OCI-LY1 (cell line): ENCODE data around the gene CAMKK1.

Source experiments
- CTCF ChIP-seq: fragments of 200-600 bp; sonication (generic), shearing (Covaris generic); IDR thresholded peaks from 2 replicates; pipeline ENCODE4 v1.5.1; 2017; ENCODE audit warnings: mild to moderate bottlenecking, antibody characterized with exemption, low read length, moderate library complexity, mixed read lengths
- EZH2 ChIP-seq: fragments of 200-600 bp; sonication (generic), shearing (Covaris generic); IDR thresholded peaks from 2 replicates; pipeline ENCODE4 v1.8.0; 2017; ENCODE audit warnings: borderline replicate concordance, mixed run types, mild to moderate bottlenecking, antibody characterized with exemption, low read length, moderate library complexity, mixed read lengths

GRCh38 chr17:3909257-3909656, 16.4 kb upstream of the CAMKK1 start:
- TF ChIP-seq CTCF (no peak), EZH2 (no peak)
